Endothelial cell of umbilical vein (primary cell): ENCODE data around the gene CRACR2B.

Source experiments
- CTCF ChIP-seq, 2 donors: IDR thresholded peaks; 1 replicate in 1 of 2; 2 replicates in 1 of 2; pipeline ENCODE4 v1.5.1; 2011; ENCODE audit warnings: low read length in 2 of 2, mild to moderate bottlenecking in 2 of 2, moderate library complexity in 2 of 2, control low read depth in 1 of 2, inconsistent platforms in 1 of 2, low read depth in 1 of 2; ENCODE audit not compliant: insufficient read depth in 1 of 2; ENCODE audit errors: extremely low read depth in 1 of 2
- EZH2 ChIP-seq: IDR thresholded peaks from 2 replicates; pipeline ENCODE4 v1.6.1; 2012; ENCODE audit warnings: borderline replicate concordance, low read depth, mild to moderate bottlenecking, moderate library complexity, low read length, inconsistent platforms; ENCODE audit not compliant: severe bottlenecking
- MAX ChIP-seq: IDR thresholded peaks from 2 replicates; pipeline ENCODE4 v1.6.1; 2011; ENCODE audit not compliant: insufficient read depth, insufficient read length
- POLR2A ChIP-seq: IDR thresholded peaks from 2 replicates; pipeline ENCODE4 v1.6.1; 2012; ENCODE audit warnings: low read depth, mild to moderate bottlenecking, control low read depth, low read length
- POLR2AphosphoS5 ChIP-seq: IDR thresholded peaks from 2 replicates; pipeline ENCODE4 v1.6.1; 2012; ENCODE audit warnings: low read depth, mild to moderate bottlenecking, control low read depth, low read length, moderate library complexity; ENCODE audit not compliant: insufficient read depth

GRCh38 chr11:870418-870817 lies 42.7 kb downstream of the CRACR2B start:
- TF ChIP-seq CTCF (IDR thresholded peaks at IDR 0.05; ENCODE audit: extremely low read depth in 1 of 2, insufficient read depth in 1 of 2, low read depth in 1 of 2, low read length in 2 of 2) (no peak), POLR2A (no peak), POLR2AphosphoS5 (no peak), EZH2 (no peak), MAX (no peak)
